Activated T-helper 9 cell treated with anti-CD3 and anti-CD28 coated beads, Interleukin-2, amount 50 U/mL, for 16 hours (primary cell): ENCODE measurements around the gene NBR1.
"Not testable (repeated sequence)": the region's sequence is repeated elsewhere in the genome, so short reads cannot be mapped to it uniquely, and the experiment has no call there.

ENCODE experiments used
- DNase-seq: peaks from one replicate; pipeline ENCODE4 v3.0.0-alpha.2; 2020; ENCODE audit warnings: low read depth

The NBR1 gene

GRCh38 chr17:43170766-43171585 is at the start of gene NBR1:
Gene NBR1 (plus strand): TSS chr17:43171214. CDS start chr17:43175800, 4,586 bp downstream.
- DNase-seq: peak; percentile 89

- peak; percentile 87 for DNase-seq
Measured at GRCh38 chr17:43125133-43125966, 45.7 kb upstream of the NBR1 start, which contains the start of gene BRCA1. Gene BRCA1 (minus strand): TSS chr17:43125364. CDS start chr17:43124096, 1,268 bp downstream.

GRCh38 chr17:43125967-43126910 is 44.8 kb upstream of the NBR1 start:
- DNase-seq: no peak

GRCh38 chr17:43126911-43127290 is 44.1 kb upstream of the NBR1 start:
- DNase-seq: no peak

- not testable (repeated sequence) for DNase-seq
Measured at GRCh38 chr17:43127333-43127876, 43.6 kb upstream of the NBR1 start.

GRCh38 chr17:43129671-43130010 is 41.4 kb upstream of the NBR1 start:
- no peak for DNase-seq

GRCh38 chr17:43132117-43132516 is 38.9 kb upstream of the NBR1 start:
- no peak for DNase-seq

- not testable (repeated sequence) for DNase-seq
Measured at GRCh38 chr17:43133439-43133838, 37.6 kb upstream of the NBR1 start.

- no peak for DNase-seq
Measured at GRCh38 chr17:43134774-43135453, 36.1 kb upstream of the NBR1 start.

- DNase-seq: no peak
Measured at GRCh38 chr17:43135454-43135819, 35.6 kb upstream of the NBR1 start.

- not testable (repeated sequence) for DNase-seq
Measured at GRCh38 chr17:43136574-43136973, 34.4 kb upstream of the NBR1 start.

GRCh38 chr17:43138531-43138930 is 32.5 kb upstream of the NBR1 start:
- DNase-seq: not testable (repeated sequence)

- DNase-seq: no peak
Measured at GRCh38 chr17:43140396-43141332, 30.4 kb upstream of the NBR1 start.

GRCh38 chr17:43142153-43142552 is 28.9 kb upstream of the NBR1 start:
- DNase-seq: no peak

- no peak for DNase-seq
Measured at GRCh38 chr17:43143201-43143600, 27.8 kb upstream of the NBR1 start.

GRCh38 chr17:43146649-43147048 is 24.4 kb upstream of the NBR1 start:
- DNase-seq: no peak

- no peak for DNase-seq
Measured at GRCh38 chr17:43151880-43152456, 19.0 kb upstream of the NBR1 start.

- not testable (repeated sequence) for DNase-seq
Measured at GRCh38 chr17:43153197-43153835, 17.7 kb upstream of the NBR1 start.

GRCh38 chr17:43155666-43156065 is 15.3 kb upstream of the NBR1 start:
- no peak for DNase-seq
